ENCODE measurements around the gene HRH2.

Gene HRH2

DNA sequence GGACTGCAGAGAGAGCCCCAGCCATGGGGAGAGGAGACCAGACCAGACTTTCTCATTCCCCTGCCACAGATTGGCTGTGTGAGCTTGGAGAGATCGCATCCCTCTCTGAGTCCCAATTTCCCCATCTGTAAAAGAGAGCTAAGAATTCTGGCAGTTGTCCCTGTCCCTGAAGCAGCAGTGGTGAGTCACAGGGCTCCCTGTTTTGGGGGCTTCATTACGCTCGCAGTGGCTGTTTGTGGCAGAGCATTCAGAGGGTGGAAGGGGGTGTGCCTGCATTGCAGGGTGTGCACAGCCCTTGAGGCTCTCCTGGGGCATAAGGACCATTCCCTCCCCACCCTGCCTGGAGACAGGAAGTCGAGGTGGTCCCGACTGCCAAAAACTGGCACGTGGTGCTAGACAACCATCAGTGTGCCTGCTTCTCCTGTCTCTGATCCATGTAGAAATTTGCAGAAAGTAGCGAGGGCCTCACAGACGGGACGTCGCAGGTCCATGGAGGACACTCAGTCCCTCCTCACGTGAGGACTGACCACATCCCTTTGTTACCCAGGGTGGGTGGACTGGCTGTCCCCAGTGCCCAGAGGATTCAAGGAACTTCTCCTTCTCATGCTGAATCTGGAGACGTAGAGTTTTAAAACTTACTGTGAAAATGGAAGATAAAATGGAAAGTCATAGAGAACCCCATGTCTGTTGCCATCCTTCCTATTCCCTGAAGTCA lies 35.3 kb downstream of the HRH2 start:
- no peak for DNase-seq (ENCODE audit: low read depth)

DNA sequence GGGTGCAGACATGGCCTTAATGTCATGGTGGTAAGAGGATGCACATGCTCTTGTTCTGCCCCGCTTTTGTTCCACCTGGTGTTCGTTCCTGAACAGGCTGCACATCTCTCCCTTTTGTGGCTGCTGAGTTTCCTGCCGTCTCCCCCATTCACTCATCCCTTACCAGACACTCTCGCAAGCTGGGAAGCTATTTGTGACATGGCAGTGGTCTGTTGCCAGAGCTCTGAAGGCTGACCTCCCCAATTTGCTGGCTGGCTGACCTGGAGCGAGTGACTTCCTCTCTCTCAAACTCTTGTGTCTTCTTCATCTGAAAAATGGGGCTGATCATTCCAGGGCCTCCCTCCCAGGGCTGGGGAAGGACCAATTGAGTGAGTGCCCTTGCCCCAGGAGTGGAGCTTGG lies 35.9 kb downstream of the HRH2 start:
- no peak for DNase-seq (ENCODE audit: low read depth)

DNA sequence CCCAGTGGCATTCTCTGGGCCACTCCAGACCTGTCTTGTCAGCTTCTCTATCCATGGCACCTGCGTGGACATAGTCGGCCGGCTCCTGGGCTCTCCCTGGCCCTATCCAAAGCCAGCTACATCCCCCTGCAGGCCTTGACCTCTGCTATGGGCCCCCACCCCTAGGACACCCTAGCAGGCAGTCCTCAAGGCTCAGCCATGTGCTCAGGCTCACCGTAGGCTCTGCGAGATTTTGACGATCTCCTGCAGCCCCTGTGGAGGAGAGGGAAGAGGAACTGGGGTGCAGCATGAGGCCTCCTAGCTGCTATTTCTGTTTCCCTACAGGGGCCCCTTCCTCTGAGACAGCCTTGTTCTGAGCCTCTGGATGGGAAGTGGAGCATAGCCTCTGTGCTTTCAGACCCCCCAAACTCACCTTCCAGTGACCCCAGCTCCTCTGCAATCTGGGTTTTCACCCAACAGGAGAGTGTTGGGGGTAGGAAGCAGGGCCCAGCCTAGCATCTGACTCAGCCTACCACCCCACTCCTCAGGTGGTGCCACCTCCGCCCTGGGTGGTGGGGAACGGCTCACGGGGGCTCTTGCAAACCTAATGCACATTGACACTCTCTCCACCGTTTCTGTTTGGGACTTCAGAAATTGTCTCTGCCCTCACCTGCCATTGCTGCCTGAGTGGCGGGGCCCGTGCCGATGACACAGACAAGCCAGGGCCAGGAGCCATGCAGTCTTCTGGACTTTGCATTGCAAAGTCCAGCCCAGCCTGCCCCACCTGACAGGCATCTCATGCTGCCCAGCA lies 36.7 kb downstream of the HRH2 start:
- DNase-seq (ENCODE audit: low read depth): no peak

DNA sequence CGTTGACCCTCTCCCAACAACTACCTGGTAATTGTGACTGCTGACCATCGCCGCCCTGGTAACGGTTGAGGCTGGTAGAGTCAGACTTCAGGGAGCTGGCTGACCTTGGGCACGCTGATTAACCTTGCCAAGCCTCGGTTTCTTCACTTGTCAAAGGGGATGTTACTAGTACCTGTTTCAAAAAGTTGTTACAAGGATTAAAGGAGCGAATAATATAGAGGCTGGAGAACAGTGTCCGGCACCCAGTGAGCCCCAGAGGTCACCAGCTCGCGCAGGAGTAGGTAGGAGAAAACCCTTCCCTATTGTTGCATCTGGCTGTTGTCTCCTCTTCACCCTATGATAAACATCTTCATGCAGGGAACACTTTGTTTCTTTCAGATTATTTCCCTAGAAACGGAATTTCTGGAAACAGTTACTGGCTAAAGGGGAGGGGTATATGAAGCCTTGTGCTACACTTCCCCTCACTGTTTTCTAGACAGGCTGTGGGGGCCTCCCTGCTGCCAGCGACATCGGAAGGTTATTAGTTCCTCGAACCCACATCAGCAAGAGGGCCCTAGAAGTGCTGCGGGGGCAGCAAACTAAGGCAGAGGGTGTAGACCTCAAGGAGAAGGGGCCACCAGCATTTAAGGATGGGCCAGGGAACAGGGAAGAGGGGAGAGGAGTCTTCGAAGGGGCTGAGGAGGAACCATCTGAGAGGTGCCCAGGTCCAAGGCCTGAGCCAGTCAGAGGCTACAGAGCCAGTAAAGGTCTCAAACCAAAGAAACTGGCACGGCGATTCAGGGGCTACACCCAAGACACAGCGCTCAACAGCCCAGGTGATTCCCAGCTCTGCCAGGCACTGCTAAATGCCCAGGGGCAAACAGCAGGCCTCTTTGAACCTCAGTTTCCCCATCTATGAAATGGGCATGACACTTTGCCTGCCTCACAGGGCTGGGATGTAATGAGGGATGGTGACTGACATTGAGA lies 37.6 kb downstream of the HRH2 start:
- DNase-seq (ENCODE audit: low read depth): no peak

DNA sequence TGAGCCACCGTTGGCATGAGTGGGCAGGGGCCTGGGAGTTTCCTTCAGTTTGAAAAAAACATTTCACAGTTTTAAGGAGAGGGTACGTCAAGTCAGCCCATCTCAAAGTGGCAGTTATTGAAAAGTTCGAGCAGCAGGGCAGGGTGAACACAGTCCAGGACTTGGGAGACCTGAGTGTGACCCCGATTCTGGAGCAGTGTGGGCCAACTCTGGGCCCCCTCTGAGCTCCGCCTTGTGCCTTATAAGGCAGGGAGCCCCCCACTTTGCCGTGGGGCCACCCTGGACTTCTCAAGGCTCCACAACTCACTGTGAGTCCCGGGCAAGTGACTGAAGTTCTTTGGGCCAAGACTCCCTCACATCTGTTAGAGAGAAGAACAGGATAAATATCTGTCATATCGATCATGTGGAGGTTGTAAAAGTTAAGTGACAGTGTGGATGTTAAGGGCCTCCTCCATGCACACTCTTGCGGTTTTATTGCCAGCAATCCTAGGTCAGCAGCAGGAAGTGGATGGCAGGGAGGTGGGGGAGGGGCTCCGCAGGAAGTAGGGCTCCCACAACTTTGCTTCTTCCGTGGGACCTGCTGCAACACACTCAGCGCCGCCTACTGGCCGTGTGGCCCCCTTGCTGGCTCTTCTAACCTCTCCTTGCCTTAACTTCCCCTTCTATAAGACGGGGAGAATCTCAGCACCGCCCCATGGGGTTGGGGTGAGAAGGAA lies 38.4 kb downstream of the HRH2 start:
- DNase-seq (ENCODE audit: low read depth): peak; percentile 93

DNA sequence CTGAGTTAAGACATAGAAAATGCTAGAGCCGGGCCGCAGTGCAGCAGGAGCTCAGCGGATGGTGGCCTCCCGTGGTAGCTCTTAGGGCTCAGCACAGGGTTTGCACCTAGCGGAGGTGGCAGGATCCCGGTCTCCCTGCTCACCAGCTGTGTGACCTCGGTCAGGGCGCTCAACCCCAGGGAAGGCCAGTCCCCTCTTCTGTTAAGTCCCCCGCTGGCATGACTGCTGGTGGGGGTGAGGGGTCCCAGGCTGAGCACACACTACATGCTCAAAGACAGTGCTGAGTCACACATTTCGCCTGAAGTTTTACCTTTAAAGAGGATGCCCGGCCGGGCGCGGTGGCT lies 39.0 kb downstream of the HRH2 start:
- no peak for DNase-seq (ENCODE audit: low read depth)

DNA sequence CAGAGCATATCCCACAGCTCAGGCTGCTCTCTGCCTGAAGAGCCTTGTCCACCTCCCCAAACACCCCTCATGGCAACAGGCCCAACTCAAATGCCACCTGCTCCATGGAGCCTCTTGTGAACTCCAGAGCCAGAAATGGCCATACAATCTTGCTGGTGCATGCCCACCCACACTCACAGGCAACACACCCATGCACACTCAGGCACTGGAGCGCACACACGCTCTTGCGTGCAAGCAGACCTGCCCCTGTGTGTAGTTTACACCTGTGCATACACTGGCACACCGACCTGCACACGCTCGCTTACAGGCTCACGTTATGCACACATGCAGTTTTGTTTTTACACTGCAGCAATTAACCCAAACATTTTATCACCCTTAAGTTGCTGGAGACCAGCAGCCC lies 40.0 kb downstream of the HRH2 start:
- DNase-seq (ENCODE audit: low read depth): no peak

DNA sequence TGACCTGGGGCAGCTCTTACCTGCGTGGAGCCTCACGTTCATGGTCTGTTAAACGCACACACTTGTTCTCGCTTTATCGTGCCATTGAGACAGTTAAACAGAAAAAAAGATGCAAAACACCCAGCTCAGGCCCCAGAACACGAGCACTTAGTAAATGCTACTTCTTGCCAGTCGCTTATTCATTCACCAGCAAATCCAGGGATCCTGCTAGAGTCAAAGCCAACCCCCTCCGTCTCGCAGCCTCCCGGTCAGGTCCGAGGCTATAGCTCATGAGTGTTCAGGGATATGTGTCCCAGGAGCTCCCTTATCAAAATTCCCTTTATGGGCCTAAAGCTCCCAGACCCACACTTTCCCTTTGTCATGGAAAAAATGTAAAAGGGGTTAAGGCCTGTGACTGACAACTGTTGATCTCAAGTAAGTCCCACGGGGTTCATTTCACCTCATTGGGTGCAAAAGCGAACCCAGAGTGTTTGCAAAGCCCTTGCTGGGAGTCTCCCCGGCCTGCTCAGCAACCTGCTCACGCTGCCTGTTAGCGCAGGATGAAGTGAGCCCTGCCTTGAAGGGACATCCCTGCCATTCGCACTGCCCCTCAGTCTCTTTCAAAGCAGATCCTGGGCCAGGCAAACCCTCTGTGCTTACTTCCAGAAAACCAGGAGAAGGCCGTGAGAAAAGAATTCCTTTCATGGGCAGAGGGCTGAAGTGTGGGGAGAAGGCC lies 40.7 kb downstream of the HRH2 start:
- no peak for DNase-seq (ENCODE audit: low read depth)

DNA sequence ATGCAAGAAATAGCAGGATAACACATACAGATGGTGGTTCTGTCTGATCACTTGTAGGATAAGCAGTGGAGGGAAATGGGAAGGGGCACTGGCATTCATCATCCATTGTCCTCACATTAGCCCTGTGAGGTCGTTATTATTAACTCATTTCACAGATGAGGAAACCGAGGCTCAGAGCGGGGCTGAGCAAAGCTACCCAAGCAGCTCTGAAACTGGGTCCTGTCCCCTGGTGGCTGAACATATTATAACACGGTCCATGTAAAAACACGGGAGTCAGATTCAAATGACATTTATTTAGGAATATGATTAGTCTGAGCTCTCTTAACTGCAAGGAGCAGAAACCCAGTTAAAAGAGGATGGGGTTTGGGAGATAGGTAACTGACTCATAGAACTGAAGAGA lies 43.1 kb downstream of the HRH2 start:
- DNase-seq (ENCODE audit: low read depth): no peak

DNA sequence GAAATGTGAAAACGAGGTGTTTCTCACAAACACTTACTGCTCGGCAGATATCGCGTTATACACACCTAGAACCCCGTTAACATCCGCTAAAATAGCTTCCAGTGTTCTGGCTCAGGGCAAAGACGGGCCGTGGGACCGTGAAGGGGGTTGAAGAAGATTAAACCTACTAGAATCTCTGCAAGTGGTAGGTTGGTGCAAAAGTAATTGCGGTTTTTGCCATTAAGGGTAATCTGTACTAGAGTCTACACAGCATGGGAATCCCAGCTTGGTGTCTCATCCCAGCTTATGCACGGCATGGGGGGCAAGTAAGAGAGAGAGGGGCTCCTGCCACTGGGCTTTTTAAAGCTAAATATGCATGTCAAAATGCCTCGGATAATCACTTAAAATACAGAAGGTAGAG lies 43.9 kb downstream of the HRH2 start:
- DNase-seq (ENCODE audit: low read depth): no peak

DNA sequence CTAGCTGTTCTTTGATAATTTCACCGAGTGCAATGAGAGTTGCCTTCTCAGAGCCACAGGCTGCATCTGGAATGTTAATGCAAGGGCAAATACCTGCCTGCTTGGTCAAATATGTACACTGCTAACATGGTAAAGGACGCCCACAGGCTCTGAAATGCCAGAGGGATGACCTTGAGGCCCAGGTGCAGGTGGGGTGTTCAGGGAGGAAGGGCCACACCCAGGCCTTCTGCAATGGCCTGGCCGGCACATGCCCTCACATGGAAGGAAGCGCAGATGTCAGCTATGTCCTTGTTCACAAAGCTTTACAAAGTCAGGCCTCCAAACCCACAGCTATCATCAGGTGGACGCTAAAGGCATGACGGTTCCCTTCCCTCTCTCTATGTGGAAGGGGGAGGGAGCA lies 48.6 kb downstream of the HRH2 start:
- DNase-seq (ENCODE audit: low read depth): no peak

DNA sequence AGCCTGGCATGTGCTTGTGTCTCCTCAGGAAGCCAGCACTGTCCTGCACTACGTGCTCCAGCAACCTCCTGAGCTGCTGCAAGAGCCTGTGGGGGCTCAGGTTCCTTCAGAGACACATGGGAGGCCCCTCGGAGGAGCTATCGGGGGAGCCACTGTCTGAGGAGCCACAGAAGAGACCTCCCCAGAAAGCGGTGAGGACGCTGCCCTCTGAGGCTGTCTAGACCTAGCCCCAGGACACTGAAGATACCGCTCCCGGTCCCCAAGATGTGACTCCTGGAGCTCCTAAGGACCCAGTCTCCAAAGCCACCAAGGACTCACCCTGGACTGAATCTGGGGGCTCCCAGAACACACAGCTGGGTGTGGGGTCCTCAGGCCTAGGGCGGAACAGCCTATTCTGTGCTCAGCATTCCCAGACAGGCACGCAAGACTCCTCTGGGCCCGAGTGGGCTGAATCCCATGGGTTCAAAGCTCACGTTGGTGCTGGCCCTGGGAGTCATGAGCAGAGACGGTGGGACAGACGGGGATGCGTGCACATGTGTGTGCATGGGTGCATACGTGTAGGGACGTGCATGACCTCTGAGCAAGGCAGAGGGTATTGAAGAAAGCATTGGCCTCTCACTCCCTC lies 50.0 kb downstream of the HRH2 start:
- no peak for DNase-seq (ENCODE audit: low read depth)

DNA sequence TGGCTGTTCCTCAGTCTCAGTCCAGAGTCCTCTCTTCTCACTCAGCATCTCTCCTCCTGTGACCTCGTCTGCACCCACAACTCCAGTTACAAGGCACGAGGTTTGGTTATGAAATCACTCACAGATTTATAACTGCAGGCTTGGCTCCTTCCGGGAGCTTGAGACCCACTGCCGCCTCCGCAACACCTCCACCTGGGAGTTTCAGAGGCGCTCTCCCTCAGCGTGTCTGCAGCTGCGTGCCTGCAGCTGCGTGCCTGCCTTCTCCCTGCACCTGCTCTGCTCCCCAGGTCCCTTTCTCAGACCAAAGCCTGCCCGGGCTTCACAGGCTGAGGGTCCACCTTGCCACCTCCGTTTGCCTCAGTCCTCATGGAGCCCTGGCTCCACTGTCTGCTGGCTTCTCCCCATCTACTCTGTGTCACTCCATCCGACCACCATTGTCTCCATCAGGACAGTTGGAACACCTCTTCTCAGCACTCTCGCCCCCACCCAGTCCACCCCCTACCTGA lies 51.5 kb downstream of the HRH2 start:
- DNase-seq (ENCODE audit: low read depth): no peak

DNA sequence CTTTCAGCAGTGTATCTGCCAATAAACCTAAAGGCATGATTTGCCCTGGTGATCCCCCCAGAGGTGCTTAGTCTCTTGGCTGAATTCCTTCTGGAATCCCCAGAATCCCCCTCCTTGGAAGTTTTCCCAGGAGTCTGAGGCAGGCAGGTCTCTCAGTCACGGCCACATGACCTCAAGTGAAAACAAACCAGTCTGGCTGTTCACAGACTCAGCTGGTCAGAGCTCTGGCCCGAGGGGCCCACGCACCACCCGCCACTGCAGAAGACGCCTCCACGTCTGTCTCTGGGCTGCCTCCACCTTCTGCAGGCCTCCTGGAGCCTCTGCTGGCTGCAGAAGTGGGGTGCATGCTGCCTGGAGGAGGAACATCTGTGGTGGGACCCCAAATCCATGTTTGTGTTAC lies 52.5 kb downstream of the HRH2 start:
- no peak for DNase-seq (ENCODE audit: low read depth)

DNA sequence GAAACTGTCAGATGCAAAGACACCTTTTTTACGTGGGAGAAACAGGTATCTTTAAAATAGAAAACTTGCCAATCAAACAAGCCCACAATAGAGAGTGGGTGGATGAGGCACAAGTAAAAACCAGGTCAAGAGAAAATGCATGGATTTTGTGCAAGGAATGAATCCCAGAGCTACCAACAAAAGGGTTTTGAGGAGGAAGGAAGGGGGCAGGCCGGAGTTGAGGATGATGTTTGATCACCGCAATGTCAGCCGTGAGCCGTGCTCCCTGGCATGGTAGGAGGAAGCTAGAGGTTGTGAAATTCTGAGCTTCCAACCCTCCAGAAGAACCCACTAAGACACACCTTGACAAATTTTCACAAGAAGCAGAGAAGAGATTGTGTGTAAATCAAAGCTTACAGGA lies 53.2 kb downstream of the HRH2 start:
- no peak for DNase-seq (ENCODE audit: low read depth)

DNA sequence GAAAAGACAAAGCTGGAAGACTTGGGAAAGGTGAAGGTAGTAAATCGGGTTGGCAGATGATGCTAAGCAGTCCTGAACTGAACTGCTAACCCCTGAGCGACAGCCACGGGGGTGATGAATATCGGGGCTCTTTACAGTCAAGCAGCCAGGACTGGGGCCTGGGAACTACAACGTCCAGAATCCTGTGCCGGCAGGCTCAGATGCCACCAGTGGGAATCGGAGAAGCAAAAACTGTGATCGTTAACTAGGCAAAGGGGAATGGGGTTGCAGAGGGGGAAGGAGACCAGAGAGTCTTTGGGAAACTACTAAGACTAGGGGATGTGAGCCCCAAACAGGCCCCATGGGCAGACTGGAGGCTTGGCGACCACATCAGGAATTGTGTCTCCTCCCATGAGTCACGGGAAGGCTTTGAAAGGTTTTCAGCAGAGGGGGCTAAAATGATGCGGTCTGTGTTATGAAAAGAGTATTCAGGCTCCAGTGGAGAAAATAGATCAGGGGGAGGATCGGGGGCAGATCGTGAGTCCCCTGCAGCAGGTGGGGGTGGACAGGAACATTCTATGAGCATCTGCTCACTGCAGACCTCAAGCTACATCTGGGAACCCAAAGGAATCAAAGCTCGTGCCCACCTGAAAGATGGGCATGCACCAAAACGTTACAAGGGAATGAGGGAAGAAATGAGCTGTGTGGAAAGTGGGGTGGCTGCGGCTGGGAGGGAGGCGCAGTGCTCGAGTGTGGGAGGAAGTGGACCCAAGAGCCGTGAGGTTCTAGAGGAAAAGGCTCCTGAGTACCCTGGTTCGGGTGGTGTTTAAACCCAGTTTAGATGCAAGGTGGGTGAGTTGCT lies 53.8 kb downstream of the HRH2 start:
- DNase-seq (ENCODE audit: low read depth): no peak

DNA sequence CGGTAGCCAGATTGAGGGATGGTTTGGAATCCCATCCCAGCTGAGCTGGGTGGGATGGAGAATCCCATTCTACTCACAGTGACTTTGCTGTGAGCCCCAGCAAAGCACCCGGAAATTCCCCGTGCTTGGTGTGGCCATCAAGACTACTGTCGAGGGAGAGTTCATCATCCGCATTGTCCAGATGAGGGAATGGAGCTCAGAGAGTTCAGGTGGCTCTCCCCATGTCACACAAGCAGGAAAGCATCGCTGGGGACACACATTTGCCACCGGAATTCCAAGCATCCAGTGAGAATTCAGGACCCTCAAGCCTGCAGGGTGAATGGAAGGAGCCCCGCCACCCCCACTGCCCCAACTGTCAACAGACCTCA lies 54.4 kb downstream of the HRH2 start:
- no peak for DNase-seq (ENCODE audit: low read depth)

DNA sequence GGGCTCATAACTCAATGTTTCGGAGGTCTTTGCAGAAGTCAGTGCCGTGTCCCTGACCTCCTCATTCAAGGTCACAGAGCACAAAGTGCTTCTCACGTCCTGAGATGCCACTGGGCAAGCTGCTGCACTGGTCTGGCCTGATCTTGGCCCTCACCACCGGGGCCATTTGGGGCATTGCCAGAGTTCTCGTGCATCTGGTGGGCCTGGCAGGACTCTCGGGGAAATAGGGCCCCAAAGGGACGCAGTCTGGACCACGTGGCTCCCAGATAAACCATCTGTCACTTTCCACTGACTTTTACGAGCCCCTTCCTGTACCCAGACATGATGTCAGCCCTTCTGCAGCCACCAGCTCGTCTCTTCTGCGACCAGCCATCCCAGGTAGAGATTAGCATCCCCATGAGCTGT lies 54.8 kb downstream of the HRH2 start:
- no peak for DNase-seq (ENCODE audit: low read depth)

DNA sequence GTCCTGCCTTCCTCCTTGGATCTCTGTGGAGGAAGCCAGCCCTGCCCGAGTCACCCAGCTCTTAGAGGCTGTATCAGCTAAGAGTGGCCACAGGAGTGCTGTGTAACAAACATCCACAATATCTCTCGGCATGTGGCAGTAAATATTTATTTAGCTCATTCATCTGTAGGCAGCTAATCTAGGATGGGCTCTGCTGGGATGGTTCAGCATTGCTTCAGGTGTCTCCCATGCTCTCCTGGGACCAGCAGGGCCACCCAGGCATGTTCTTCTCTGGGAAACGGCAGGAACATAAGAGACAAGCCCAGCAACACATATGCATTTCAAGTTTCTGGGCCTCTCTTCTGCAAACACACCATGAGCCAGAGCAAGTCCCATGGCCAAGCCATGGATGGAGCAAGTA lies 56.1 kb downstream of the HRH2 start:
- DNase-seq (ENCODE audit: low read depth): no peak

All from CMK (cell line).